ENCODE results near the gene PARD6A. TPM values are rescaled to one million over a fixed set of nuclear protein-coding genes. Genes with fewer than 3 reads are reported as not detected.

The PARD6A gene
- total RNA-seq, 4 donors from 2014 or later, result 11.3 to 22.8 (median 16.0) TPM

GRCh38 chr16:67702130-67702529 lies 41.4 kb downstream of the PARD6A start:
- Histone ChIP-seq H3K36me3 (no peaks in the 10 kb centered on the region), H3K4me1 (peaks cover 0 to 16% (median 3%) of the 10 kb centered on the region in 4 donors), H3K9me3 (no peaks in the 10 kb centered on the region), H3K27ac (replicated peaks in 1 of 4) (no peak overlapping the region), H3K27me3 (no peaks in the 10 kb centered on the region), H3K4me3 (no peak overlapping the region)
- intact Hi-C loops (cut with DNase I), result no loop called here
- WGBS, result 89% methylated on average over 4 of the region's 4 CpGs
- no peak for DNase-seq (ENCODE audit: extremely low spot score)
- TF ChIP-seq POLR2AphosphoS5 (IDR thresholded peaks at IDR 0.05), result no peak
- no peak for TF ChIP-seq POLR2A (IDR thresholded peaks at IDR 0.05; ENCODE audit: low read depth)
- TF ChIP-seq, protein P1, sequence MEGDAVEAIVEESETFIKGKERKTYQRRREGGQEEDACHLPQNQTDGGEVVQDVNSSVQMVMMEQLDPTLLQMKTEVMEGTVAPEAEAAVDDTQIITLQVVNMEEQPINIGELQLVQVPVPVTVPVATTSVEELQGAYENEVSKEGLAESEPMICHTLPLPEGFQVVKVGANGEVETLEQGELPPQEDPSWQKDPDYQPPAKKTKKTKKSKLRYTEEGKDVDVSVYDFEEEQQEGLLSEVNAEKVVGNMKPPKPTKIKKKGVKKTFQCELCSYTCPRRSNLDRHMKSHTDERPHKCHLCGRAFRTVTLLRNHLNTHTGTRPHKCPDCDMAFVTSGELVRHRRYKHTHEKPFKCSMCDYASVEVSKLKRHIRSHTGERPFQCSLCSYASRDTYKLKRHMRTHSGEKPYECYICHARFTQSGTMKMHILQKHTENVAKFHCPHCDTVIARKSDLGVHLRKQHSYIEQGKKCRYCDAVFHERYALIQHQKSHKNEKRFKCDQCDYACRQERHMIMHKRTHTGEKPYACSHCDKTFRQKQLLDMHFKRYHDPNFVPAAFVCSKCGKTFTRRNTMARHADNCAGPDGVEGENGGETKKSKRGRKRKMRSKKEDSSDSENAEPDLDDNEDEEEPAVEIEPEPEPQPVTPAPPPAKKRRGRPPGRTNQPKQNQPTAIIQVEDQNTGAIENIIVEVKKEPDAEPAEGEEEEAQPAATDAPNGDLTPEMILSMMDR (IDR thresholded peaks at IDR 0.05), result no peak
- TF ChIP-seq EP300 (IDR thresholded peaks at IDR 0.05), result no peak

GRCh38 chr16:67703626-67704025 lies 42.9 kb downstream of the PARD6A start:
- no peak for TF ChIP-seq EP300 (IDR thresholded peaks at IDR 0.05)
- TF ChIP-seq, protein P1 (IDR thresholded peaks at IDR 0.05), result no peak
- no peak for TF ChIP-seq POLR2A (IDR thresholded peaks at IDR 0.05; ENCODE audit: low read depth)
- no peak for TF ChIP-seq POLR2AphosphoS5 (IDR thresholded peaks at IDR 0.05)
- Histone ChIP-seq H3K27ac (replicated peaks in 1 of 4) (no peak overlapping the region), H3K4me3 (no peak overlapping the region), H3K27me3 (no peaks in the 10 kb centered on the region), H3K9me3 (no peaks in the 10 kb centered on the region), H3K36me3 (no peaks in the 10 kb centered on the region), H3K4me1 (peaks cover 0 to 16% (median 3%) of the 10 kb centered on the region in 4 donors)
- no peak for DNase-seq (ENCODE audit: extremely low spot score)
- intact Hi-C loops (cut with DNase I), result no loop called here
- 83% methylated on average over 2 of the region's 2 CpGs for WGBS

DNA sequence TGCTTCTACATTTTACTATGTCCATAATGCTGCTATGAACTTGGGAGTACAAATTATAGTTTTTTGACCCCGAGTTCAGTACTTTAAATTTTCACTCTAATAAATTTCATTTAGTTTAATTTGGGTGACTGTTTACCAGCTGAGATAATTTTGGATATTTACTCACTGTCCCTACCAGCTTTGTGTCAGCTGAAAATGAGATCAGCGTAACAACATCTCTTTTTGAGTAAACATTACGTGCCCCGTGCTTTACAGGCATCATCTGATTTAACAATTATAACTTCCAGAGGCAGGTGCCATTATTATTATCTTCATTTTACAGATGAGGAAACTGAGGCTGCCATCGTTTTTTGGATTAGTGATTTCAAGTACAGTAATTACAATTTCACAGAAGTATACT lies 43.4 kb downstream of the PARD6A start:
- 93% methylated on average over 5 of the region's 5 CpGs for WGBS
- H3K36me3 ChIP-seq, result no peaks in the 10 kb centered on the region
- no peaks in the 10 kb centered on the region for H3K27me3 ChIP-seq
- TF ChIP-seq EP300 (IDR thresholded peaks at IDR 0.05), result no peak
- TF ChIP-seq POLR2AphosphoS5 (IDR thresholded peaks at IDR 0.05), result no peak
- TF ChIP-seq, protein P1 (IDR thresholded peaks at IDR 0.05), result no peak
- TF ChIP-seq POLR2A (IDR thresholded peaks at IDR 0.05; ENCODE audit: low read depth), result no peak
- H3K9me3 ChIP-seq, result no peaks in the 10 kb centered on the region
- peaks cover 0 to 16% (median 3%) of the 10 kb centered on the region in 4 donors for H3K4me1 ChIP-seq
- no peak overlapping the region for H3K27ac ChIP-seq (replicated peaks in 1 of 4)
- no peak for DNase-seq (ENCODE audit: extremely low spot score)
- H3K4me3 ChIP-seq, result no peak overlapping the region
- intact Hi-C loops (cut with DNase I), result no loop called here

DNA sequence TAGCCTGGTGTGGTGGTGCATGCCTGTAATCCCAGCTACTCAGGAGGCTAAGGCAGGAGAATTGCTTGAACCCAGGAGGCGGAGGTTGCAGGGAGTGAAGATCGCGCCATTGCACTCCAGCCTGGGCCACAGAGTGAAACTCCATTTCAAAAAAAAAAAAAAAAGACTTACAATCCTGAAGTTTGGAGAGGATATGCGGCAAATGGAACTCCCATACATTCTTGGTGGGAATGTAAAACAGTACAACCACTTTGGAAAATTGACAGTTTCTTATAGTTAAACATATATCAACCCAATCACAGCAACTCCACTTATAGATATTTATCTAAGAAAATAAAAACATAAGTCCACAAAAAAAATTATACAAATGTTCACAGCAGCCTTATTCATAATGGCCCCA lies 46.5 kb downstream of the PARD6A start:
- Histone ChIP-seq H3K36me3 (no peaks in the 10 kb centered on the region), H3K27ac (replicated peaks in 1 of 4) (no peak overlapping the region), H3K9me3 (no peaks in the 10 kb centered on the region), H3K4me1 (peaks cover 0 to 16% (median 3%) of the 10 kb centered on the region in 4 donors), H3K27me3 (no peaks in the 10 kb centered on the region), H3K4me3 (no peak overlapping the region)
- TF ChIP-seq, protein P1 (IDR thresholded peaks at IDR 0.05), result no peak
- no peak for TF ChIP-seq POLR2A (IDR thresholded peaks at IDR 0.05; ENCODE audit: low read depth)
- TF ChIP-seq POLR2AphosphoS5 (IDR thresholded peaks at IDR 0.05), result no peak
- TF ChIP-seq EP300 (IDR thresholded peaks at IDR 0.05), result no peak
- intact Hi-C loops (cut with DNase I), result no loop called here
- DNase-seq (ENCODE audit: extremely low spot score), result no peak
- WGBS, result 98% methylated on average over 4 of the region's 4 CpGs

DNA sequence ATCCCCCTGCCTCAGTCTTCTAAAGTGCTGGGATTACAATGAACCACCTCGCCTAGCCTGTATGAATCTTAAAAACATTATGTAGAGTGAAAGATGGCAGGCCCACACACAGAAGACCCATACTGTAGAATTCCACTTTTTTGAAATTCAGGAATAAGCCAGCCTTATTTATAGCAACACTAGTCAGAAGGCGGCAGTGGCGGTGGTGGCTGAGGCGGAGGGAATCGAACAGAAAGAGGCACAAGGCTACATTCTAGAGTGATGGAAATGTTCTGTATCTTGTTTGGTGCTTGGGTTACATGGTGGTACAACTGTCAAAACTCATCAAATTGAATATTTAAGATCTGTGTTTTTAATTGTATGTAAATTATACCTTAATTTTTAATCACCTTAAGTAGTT lies 47.0 kb downstream of the PARD6A start:
- no peak for DNase-seq (ENCODE audit: extremely low spot score)
- WGBS, result 96% methylated on average over 5 of the region's 5 CpGs
- peaks cover 0 to 16% (median 3%) of the 10 kb centered on the region in 4 donors for H3K4me1 ChIP-seq
- intact Hi-C loops (cut with DNase I), result no loop called here
- H3K4me3 ChIP-seq, result no peak overlapping the region
- H3K9me3 ChIP-seq, result no peaks in the 10 kb centered on the region
- H3K36me3 ChIP-seq, result no peaks in the 10 kb centered on the region
- H3K27ac ChIP-seq (replicated peaks in 1 of 4), result no peak overlapping the region
- TF ChIP-seq POLR2AphosphoS5 (IDR thresholded peaks at IDR 0.05) (no peak), EP300 (IDR thresholded peaks at IDR 0.05) (no peak), POLR2A (IDR thresholded peaks at IDR 0.05; ENCODE audit: low read depth) (no peak)
- TF ChIP-seq, protein P1 (IDR thresholded peaks at IDR 0.05), result no peak
- H3K27me3 ChIP-seq, result no peaks in the 10 kb centered on the region
